Measurements from ENCODE around the gene RALGPS1.

RALGPS1 gene

DNA sequence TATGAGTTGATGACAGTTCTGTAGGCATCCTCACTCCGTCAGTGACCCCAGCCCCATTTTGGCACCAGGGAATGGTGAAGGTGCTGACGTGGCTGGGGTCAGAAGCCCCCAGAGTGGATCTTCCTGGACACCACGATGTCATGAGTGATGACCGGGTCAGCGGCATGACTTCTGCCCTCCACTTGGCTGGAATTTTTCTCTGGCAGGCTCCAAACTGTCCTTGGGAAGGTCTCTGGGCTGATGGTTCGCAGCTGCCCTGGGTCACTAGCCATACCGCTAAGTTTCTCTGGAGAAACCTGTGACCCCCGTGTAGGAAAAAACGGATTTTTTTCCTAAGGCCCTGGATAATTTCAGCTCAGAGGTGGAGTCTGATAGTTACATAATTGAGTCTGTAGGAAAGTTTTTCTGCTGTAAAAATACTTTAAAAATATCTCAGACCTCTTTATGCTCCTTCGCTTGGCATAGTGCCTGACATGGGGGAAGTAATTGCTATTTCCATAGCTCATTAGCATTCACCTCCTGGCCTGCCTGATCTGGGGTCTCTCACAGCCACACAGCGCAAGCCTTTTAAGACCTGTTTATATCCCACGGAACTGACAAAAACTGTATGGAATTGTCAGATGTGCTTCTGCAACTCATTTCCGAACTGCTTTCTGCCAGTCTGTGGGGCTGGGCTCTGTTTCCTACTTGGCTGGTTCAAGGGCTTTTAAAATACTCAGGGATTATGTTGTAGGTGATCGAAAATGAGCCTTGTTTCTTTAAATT, 138.7 kb downstream of the RALGPS1 start:
- TF ChIP-seq, protein P1, sequence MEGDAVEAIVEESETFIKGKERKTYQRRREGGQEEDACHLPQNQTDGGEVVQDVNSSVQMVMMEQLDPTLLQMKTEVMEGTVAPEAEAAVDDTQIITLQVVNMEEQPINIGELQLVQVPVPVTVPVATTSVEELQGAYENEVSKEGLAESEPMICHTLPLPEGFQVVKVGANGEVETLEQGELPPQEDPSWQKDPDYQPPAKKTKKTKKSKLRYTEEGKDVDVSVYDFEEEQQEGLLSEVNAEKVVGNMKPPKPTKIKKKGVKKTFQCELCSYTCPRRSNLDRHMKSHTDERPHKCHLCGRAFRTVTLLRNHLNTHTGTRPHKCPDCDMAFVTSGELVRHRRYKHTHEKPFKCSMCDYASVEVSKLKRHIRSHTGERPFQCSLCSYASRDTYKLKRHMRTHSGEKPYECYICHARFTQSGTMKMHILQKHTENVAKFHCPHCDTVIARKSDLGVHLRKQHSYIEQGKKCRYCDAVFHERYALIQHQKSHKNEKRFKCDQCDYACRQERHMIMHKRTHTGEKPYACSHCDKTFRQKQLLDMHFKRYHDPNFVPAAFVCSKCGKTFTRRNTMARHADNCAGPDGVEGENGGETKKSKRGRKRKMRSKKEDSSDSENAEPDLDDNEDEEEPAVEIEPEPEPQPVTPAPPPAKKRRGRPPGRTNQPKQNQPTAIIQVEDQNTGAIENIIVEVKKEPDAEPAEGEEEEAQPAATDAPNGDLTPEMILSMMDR (IDR thresholded peaks at IDR 0.05; ENCODE audit: extremely low read depth, insufficient read depth, missing control alignments), result no peak
- in situ Hi-C loops (cut with MboI; ENCODE audit: low pct_unique_long_range_greater_than_20kb, low sequenced_read_pairs, unreplicated experiment), result no loop called here
- DNase-seq (ENCODE audit: low spot score), result no peak

DNA sequence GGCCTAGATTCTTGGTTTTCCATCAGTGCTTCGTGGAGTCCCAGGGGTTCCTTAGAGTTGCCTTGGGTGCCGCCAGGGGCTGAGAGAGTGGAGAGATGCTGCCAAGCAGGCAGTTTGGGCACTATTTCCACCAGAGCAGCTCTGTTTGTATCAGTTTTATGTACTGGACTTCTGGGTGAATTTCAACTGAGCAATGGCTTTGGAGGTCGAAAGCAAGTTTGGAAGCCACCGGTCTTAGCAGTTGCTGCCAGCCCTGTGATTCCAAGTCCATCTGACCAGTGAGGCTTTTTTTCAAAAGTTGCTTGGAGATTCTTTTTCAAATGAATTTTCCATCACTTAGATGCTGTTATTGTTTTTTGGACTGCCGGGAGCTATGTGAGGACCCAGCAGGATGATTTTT, 139.4 kb downstream of the RALGPS1 start:
- in situ Hi-C loops (cut with MboI; ENCODE audit: low pct_unique_long_range_greater_than_20kb, low sequenced_read_pairs, unreplicated experiment), result no loop called here
- no peak for DNase-seq (ENCODE audit: low spot score)
- TF ChIP-seq, protein P1 (IDR thresholded peaks at IDR 0.05; ENCODE audit: extremely low read depth, insufficient read depth, missing control alignments), result no peak

DNA sequence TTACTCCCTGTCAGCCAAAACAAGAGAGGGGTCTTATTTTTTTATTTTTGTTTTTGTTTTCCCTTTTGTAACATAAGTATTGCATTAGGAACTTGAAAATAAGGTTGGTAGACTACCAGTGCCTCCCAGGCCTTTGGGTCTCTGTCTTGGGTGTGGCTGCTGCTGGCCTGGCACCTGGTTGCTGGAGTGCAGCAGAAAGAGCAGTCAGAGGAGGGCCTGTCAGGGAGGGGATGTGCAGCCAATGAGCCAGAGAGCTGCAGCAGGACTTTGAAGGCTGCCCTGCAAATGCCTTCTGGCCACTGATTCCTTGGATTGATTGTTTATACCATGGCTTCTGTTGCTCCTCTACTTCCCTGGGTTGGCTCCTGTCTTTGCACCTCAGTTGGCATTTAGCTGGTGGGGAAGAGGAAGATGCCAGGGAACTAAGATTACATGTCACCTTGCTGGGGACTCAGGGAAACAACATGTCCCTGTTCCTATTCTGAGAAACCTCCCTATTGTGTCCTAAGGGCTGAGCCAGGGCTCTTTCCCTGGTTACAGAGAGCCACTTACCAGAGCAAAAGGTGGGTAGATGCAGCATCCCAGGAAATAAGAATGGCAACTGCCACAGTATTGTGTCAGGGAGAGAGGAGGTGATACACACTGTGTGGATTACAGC, 141.3 kb downstream of the RALGPS1 start:
- in situ Hi-C loops (cut with MboI; ENCODE audit: low pct_unique_long_range_greater_than_20kb, low sequenced_read_pairs, unreplicated experiment), result no loop called here
- no peak for DNase-seq (ENCODE audit: low spot score)
- TF ChIP-seq, protein P1 (IDR thresholded peaks at IDR 0.05; ENCODE audit: extremely low read depth, insufficient read depth, missing control alignments), result no peak

DNA sequence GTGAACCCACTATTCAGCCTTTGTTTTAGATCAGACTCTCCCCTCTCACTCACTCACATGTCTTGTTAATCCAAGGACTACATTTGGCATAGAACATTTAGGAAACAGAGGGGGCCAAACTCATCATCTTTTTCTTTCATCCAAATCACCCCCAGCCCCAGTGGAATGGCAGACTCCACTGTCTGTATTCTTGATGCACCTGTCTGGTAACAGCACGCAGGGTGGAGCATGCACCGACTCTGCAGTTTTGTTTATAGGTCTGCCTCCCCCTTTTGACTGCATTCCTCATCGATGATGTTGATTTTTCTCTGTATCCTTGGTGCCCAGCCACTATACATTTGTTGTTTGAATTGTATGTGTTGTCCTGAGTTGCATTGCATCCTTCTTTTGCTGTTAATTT, 141.9 kb downstream of the RALGPS1 start:
- TF ChIP-seq, protein P1 (IDR thresholded peaks at IDR 0.05; ENCODE audit: extremely low read depth, insufficient read depth, missing control alignments), result no peak
- no peak for DNase-seq (ENCODE audit: low spot score)
- in situ Hi-C loops (cut with MboI; ENCODE audit: low pct_unique_long_range_greater_than_20kb, low sequenced_read_pairs, unreplicated experiment), result no loop called here

DNA sequence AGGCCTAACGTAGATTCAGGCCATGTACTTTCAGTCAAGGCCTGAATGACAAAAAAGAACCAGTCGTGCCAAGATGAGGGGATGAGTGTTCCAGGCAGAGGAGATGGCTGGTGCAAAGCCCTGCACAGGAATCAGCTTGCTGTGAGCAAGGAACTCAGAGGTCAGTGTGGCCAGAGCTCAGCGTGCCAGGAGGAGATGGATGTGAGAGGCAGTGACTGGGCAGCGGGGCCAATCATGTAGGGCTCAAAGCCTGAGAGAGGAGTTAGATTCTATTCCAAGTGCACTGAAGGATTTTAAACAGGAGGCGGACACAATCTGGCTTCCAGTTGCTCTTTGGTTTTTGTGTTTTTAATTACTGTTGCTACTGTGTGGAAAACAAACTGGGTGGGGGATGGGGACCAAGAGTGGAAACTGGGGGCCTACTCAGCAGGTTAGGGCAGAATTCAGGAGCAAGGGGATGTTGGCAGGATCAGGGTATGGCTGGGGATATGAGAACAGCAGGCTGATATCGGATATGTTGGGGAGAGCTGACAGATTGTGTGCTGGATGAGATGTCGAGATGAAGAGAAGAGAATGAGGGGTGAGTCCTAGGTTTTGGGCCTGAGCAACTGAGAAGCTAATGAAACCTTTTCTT, 143.5 kb downstream of the RALGPS1 start:
- TF ChIP-seq, protein P1 (IDR thresholded peaks at IDR 0.05; ENCODE audit: extremely low read depth, insufficient read depth, missing control alignments), result no peak
- DNase-seq (ENCODE audit: low spot score), result no peak
- in situ Hi-C loops (cut with MboI; ENCODE audit: low pct_unique_long_range_greater_than_20kb, low sequenced_read_pairs, unreplicated experiment), result no loop called here

DNA sequence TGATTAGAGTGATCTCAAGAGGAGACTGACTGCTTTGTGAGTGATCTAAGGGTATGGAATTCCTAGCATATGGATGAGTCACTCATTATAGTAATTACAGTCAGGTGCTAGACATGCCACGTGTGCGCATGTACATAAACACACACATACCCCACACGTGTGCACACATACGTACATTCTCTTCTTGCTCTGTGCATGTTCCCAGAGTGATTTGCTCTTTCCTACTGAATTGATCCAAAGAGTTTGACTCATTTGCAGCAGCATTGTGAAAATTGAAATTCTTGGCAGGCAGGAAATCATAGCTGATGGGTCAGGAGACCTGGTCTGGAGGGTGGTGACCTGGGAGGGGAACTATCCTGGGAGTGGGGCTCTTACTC, 144.1 kb downstream of the RALGPS1 start:
- no peak for DNase-seq (ENCODE audit: low spot score)
- TF ChIP-seq, protein P1 (IDR thresholded peaks at IDR 0.05; ENCODE audit: extremely low read depth, insufficient read depth, missing control alignments), result no peak
- in situ Hi-C loops (cut with MboI; ENCODE audit: low pct_unique_long_range_greater_than_20kb, low sequenced_read_pairs, unreplicated experiment), result no loop called here
